K562 (cell line): ENCODE results near the gene PBX2.

Source experiments
- BHLHE40 ChIP-seq: IDR thresholded peaks from 2 replicates; pipeline ENCODE4 v1.6.1; 2011; ENCODE audit warnings: low read length, improper control_type of control experiment
- CHAMP1 ChIP-seq: fragments of 450-650 bp; IDR thresholded peaks from 2 replicates; pipeline ENCODE4 v1.6.1; 2016; ENCODE audit warnings: mild to moderate bottlenecking
- CTCF ChIP-seq, 3 experiments: IDR thresholded peaks in 2 of 3; conservative IDR thresholded peaks in 1 of 3; 2 replicates each; pipeline ENCODE4 v1.5.1; 2011 to 2012; ENCODE audit warnings: low read length in 3 of 3, mild to moderate bottlenecking in 3 of 3, control low read depth in 2 of 3, improper control_type of control experiment in 1 of 3, inconsistent platforms in 1 of 3, low read depth in 1 of 3, mixed read lengths in 1 of 3, moderate library complexity in 1 of 3; ENCODE audit not compliant: insufficient read depth in 2 of 3
- ETS2 ChIP-seq: IDR thresholded peaks from 2 replicates; pipeline ENCODE4 v1.6.1; 2016; ENCODE audit warnings: borderline replicate concordance, missing genetic modification characterization, mild to moderate bottlenecking, moderate library complexity, missing compliant biosample characterization; ENCODE audit not compliant: poor library complexity, severe bottlenecking
- EZH2 ChIP-seq: IDR thresholded peaks from 2 replicates; pipeline ENCODE4 v1.6.1; 2012; ENCODE audit warnings: low read depth, mild to moderate bottlenecking, inconsistent platforms, low read length, borderline replicate concordance
- MNT ChIP-seq, 2 experiments: fragments of 450-650 bp; conservative IDR thresholded peaks; 2 replicates each; pipeline ENCODE4 v1.6.1; 2017; ENCODE audit warnings: mild to moderate bottlenecking in 2 of 2, moderate library complexity in 2 of 2
- NFATC3 ChIP-seq: fragments of 450-650 bp; IDR thresholded peaks from 2 replicates; pipeline ENCODE4 v1.6.1; 2017; ENCODE audit warnings: mild to moderate bottlenecking
- POLR2AphosphoS5 ChIP-seq: IDR thresholded peaks from 2 replicates; pipeline ENCODE4 v1.6.1; 2011; ENCODE audit warnings: mild to moderate bottlenecking, low read depth, low read length, moderate library complexity; ENCODE audit not compliant: control insufficient read depth, insufficient read depth
- ZKSCAN8 ChIP-seq: fragments of 200-800 bp; sonication (Bioruptor generic); IDR thresholded peaks from 2 replicates; pipeline ENCODE4 v1.6.1; 2016; ENCODE audit warnings: missing genetic modification characterization, missing compliant biosample characterization

- no peak for TF ChIP-seq CHAMP1
- no peak for TF ChIP-seq NFATC3
- TF ChIP-seq BHLHE40 = no peak
- TF ChIP-seq MNT (conservative IDR thresholded peaks at IDR 0.05) = no peak
- TF ChIP-seq CTCF (IDR thresholded peaks at IDR 0.05 in 2 of 3, conservative IDR thresholded peaks at IDR 0.05 in 1 of 3; ENCODE audit: insufficient read depth in 2 of 3, low read depth in 1 of 3, low read length in 3 of 3) = no peak
- TF ChIP-seq POLR2AphosphoS5 = no peak
- no peak for TF ChIP-seq ZKSCAN8 (CRISPR knock-in tag)
- no peak for TF ChIP-seq ETS2 (tag)
- no peak for TF ChIP-seq EZH2
Observed at GRCh38 chr6:32151863-32152768, 37.9 kb downstream of the PBX2 start, which contains the start of gene PRRT1.
